Peyer's patch (tissue), 4 donors: ENCODE results near the gene ZAR1.

Source experiments
- POLR2A ChIP-seq, 2 donors: fragments of 450-650 bp; IDR thresholded peaks; one replicate each; pipeline ENCODE4 v1.5.1; 2017; ENCODE audit warnings: antibody characterized with exemption in 2 of 2, mild to moderate bottlenecking in 2 of 2, moderate library complexity in 2 of 2
- TF ChIP-seq, protein P1 (sequence below), 6 experiments: fragments of 450-650 bp in 4 of 6; fragments of 200-600 bp in 2 of 6; sonication (generic) in 1 of 6; IDR thresholded peaks; one replicate each; pipeline ENCODE4 v1.5.1; 2017 to 2019; ENCODE audit warnings: antibody characterized with exemption in 6 of 6, mild to moderate bottlenecking in 3 of 6, moderate library complexity in 1 of 6

DNA sequence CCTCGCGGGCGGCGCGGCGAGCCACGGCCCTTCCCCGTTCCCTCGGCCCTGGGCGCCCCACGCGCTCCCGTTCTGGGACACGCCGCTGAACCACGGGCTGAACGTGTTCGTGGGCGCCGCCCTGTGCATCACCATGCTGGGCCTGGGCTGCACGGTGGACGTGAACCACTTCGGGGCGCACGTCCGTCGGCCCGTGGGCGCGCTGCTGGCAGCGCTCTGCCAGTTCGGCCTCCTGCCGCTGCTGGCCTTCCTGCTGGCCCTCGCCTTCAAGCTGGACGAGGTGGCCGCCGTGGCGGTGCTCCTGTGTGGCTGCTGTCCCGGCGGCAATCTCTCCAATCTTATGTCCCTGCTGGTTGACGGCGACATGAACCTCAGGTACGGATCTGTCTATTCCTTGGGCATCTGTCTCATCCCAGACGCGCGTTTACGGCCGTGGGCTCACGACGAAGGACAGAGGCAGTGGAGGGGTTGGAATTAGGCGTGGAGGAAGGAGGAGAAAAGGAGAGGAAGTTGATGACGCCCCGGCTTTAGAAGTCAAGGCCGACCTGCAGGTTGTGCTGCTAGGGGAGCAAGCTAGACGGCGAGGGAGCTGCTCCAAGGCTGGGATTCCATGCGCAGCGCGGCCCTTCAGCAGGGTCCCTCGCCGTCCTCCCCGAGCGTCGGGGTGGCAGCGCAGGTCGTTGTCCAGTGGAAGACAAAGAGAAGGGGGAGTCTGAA lies 6.1 kb upstream of the ZAR1 start:
- TF ChIP-seq, protein P1, sequence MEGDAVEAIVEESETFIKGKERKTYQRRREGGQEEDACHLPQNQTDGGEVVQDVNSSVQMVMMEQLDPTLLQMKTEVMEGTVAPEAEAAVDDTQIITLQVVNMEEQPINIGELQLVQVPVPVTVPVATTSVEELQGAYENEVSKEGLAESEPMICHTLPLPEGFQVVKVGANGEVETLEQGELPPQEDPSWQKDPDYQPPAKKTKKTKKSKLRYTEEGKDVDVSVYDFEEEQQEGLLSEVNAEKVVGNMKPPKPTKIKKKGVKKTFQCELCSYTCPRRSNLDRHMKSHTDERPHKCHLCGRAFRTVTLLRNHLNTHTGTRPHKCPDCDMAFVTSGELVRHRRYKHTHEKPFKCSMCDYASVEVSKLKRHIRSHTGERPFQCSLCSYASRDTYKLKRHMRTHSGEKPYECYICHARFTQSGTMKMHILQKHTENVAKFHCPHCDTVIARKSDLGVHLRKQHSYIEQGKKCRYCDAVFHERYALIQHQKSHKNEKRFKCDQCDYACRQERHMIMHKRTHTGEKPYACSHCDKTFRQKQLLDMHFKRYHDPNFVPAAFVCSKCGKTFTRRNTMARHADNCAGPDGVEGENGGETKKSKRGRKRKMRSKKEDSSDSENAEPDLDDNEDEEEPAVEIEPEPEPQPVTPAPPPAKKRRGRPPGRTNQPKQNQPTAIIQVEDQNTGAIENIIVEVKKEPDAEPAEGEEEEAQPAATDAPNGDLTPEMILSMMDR (IDR thresholded peaks at IDR 0.05) = no peak
- no peak for TF ChIP-seq POLR2A (IDR thresholded peaks at IDR 0.05)
